H1 (cell line): Measurements from ENCODE around the gene CT45A10. TPM values are rescaled to one million over a fixed set of nuclear protein-coding genes. Genes with fewer than 3 reads are reported as not detected.
"Not testable (repeated sequence)": the region's sequence is repeated elsewhere in the genome, so short reads cannot be mapped to it uniquely, and the experiment has no call there.

Source experiments
- CTCF ChIA-PET: fragments of 300-600 bp; sonication (Branson Sonifier 250); formaldehyde crosslinking; loops from one replicate; lab custom pipeline; 2021; ENCODE audit not compliant: partially characterized antibody; lab: Charles Lee
- POLR2A ChIA-PET: fragments of 300-600 bp; sonication (Branson Sonifier 250); formaldehyde crosslinking; loops from one replicate; lab custom pipeline; 2021; ENCODE audit warnings: inconsistent platforms; ENCODE audit not compliant: partially characterized antibody; lab: Charles Lee
- DNase-seq, 2 experiments: peaks; one replicate each; pipeline versions ENCODE4 v3.0.0 to v3.0.0-alpha.2; 2010 to 2022; ENCODE audit warnings: low spot score in 2 of 2, low read depth in 1 of 2, mixed read lengths in 1 of 2
- FAIRE-seq: peaks from 2 replicates; lab custom pipeline; 2011; peaks lifted over from hg19 to GRCh38; lab: Jason Lieb, UNC
- H2AFZ ChIP-seq: 2 replicates; pipeline ENCODE4 v1.8.1; 2012; ENCODE audit warnings: low read length, inconsistent platforms
- H2AK5ac ChIP-seq: 2 replicates; pipeline ENCODE4 v1.6.1; 2013; ENCODE audit warnings: low read depth, low read length
- H2BK120ac ChIP-seq: replicated peaks from 2 replicates; pipeline ENCODE3; 2013; ENCODE audit warnings: low read depth, low read length, inconsistent platforms
- H2BK12ac ChIP-seq: 2 replicates; pipeline ENCODE4 v1.6.1; 2013; ENCODE audit warnings: low read depth, low read length
- H2BK15ac ChIP-seq: 2 replicates; pipeline ENCODE4 v1.6.1; 2013; ENCODE audit warnings: low read length
- H2BK20ac ChIP-seq: 2 replicates; pipeline ENCODE4 v1.6.1; 2013; ENCODE audit warnings: low read length
- H2BK5ac ChIP-seq: 2 replicates; pipeline ENCODE4 v1.6.1; 2013; ENCODE audit warnings: low read depth, low read length
- H3K14ac ChIP-seq: 2 replicates; pipeline ENCODE4 v1.6.1; 2013; ENCODE audit warnings: inconsistent platforms; ENCODE audit not compliant: insufficient read length
- H3K18ac ChIP-seq: 2 replicates; pipeline ENCODE4 v1.6.1; 2013; ENCODE audit warnings: low read length; ENCODE audit errors: extremely low read depth
- H3K23ac ChIP-seq: 2 replicates; pipeline ENCODE4 v1.6.1; 2013; ENCODE audit warnings: inconsistent platforms; ENCODE audit not compliant: insufficient read length
- H3K23me2 ChIP-seq: 2 replicates; pipeline ENCODE4 v1.6.1; 2013; ENCODE audit warnings: low read depth, low read length
- H3K27ac ChIP-seq: 2 replicates; pipeline ENCODE4 v1.6.1; 2011; ENCODE audit warnings: low read depth, low read length, inconsistent platforms
- H3K27me3 ChIP-seq, 4 experiments: replicated peaks in 1 of 4; 1 replicate in 1 of 4; 2 replicates in 3 of 4; pipeline versions ENCODE4 v1.6.1 to v1.8.1; 2011 to 2013; ENCODE audit warnings: low read length in 3 of 4, mild to moderate bottlenecking in 3 of 4, inconsistent platforms in 2 of 4, mixed read lengths in 2 of 4, moderate library complexity in 1 of 4; ENCODE audit not compliant: control insufficient read depth in 3 of 4, insufficient read depth in 3 of 4; ENCODE audit errors: extremely low read depth in 1 of 4
- H3K36me3 ChIP-seq, 4 experiments: 2 replicates each; pipeline versions ENCODE4 v1.6.1 to v1.8.1; 2011 to 2013; ENCODE audit warnings: mild to moderate bottlenecking in 4 of 4, low read length in 3 of 4, moderate library complexity in 2 of 4, control low read depth in 1 of 4, inconsistent platforms in 1 of 4; ENCODE audit not compliant: insufficient read depth in 4 of 4, control insufficient read depth in 2 of 4
- H3K4ac ChIP-seq: replicated peaks from 2 replicates; pipeline ENCODE3; 2013; ENCODE audit warnings: low read length, low read depth, mixed read lengths, inconsistent platforms; ENCODE audit not compliant: insufficient read length
- H3K4me1 ChIP-seq, 4 experiments: replicated peaks in 1 of 4; 1 replicate in 1 of 4; 2 replicates in 3 of 4; pipeline versions ENCODE4 v1.6.1 to v1.8.1; 2011 to 2013; ENCODE audit warnings: low read length in 3 of 4, inconsistent platforms in 2 of 4, mixed read lengths in 1 of 4; ENCODE audit not compliant: insufficient read depth in 4 of 4, control insufficient read depth in 3 of 4
- H3K4me2 ChIP-seq, 2 experiments: 2 replicates each; pipeline versions ENCODE4 v1.6.1 to v1.8.1; 2011 to 2013; ENCODE audit warnings: low read depth in 2 of 2, low read length in 2 of 2, control low read depth in 1 of 2, inconsistent platforms in 1 of 2, mild to moderate bottlenecking in 1 of 2; ENCODE audit not compliant: insufficient read depth in 1 of 2
- H3K4me3 ChIP-seq, 4 experiments: fragments of 200-600, 300-600 bp in 1 of 4; sonication (generic), shearing (Covaris generic), sonication (Bioruptor Twin) in 1 of 4; 2 replicates each; pipeline versions ENCODE4 v1.5.1 to v1.8.1; 2011 to 2016; ENCODE audit warnings: low read length in 4 of 4, low read depth in 3 of 4, control low read depth in 2 of 4, inconsistent platforms in 2 of 4, mild to moderate bottlenecking in 2 of 4, mixed read lengths in 1 of 4, moderate library complexity in 1 of 4; ENCODE audit not compliant: insufficient read depth in 2 of 4; ENCODE audit errors: extremely low read depth in 1 of 4
- H3K56ac ChIP-seq: replicated peaks from 2 replicates; pipeline ENCODE3; 2013; ENCODE audit warnings: low read depth, mild to moderate bottlenecking, mixed read lengths, low read length, inconsistent platforms; ENCODE audit not compliant: insufficient read length
- H3K79me1 ChIP-seq: 2 replicates; pipeline ENCODE4 v1.6.1; 2013; ENCODE audit warnings: low read depth, low read length, control low read depth
- H3K79me2 ChIP-seq, 2 experiments: 2 replicates each; pipeline versions ENCODE4 v1.6.1 to v1.8.1; 2012 to 2013; ENCODE audit warnings: low read length in 2 of 2, mild to moderate bottlenecking in 2 of 2, inconsistent platforms in 1 of 2; ENCODE audit not compliant: insufficient read depth in 2 of 2, control insufficient read depth in 1 of 2
- H3K9ac ChIP-seq, 4 experiments: replicated peaks in 1 of 4; 1 replicate in 1 of 4; 2 replicates in 3 of 4; pipeline versions ENCODE4 v1.6.1 to v1.8.1; 2011 to 2013; ENCODE audit warnings: low read depth in 3 of 4, low read length in 3 of 4, control low read depth in 2 of 4, mild to moderate bottlenecking in 2 of 4, moderate library complexity in 2 of 4, inconsistent platforms in 1 of 4; ENCODE audit errors: extremely low read depth in 1 of 4
- H3K9me3 ChIP-seq, 2 experiments: 2 replicates each; pipeline versions ENCODE4 v1.6.1 to v1.8.1; 2012 to 2013; ENCODE audit warnings: mild to moderate bottlenecking in 2 of 2, moderate library complexity in 2 of 2, control low read depth in 1 of 2, inconsistent platforms in 1 of 2, low read depth in 1 of 2, low read length in 1 of 2, mixed read lengths in 1 of 2; ENCODE audit not compliant: insufficient read depth in 2 of 2
- H4K20me1 ChIP-seq, 2 experiments: replicated peaks in 1 of 2; 2 replicates each; pipeline versions ENCODE3 to v1.8.1; 2011 to 2013; ENCODE audit warnings: inconsistent platforms in 2 of 2, low read length in 2 of 2, mild to moderate bottlenecking in 1 of 2; ENCODE audit not compliant: insufficient read depth in 2 of 2, control insufficient read depth in 1 of 2
- H4K5ac ChIP-seq: 2 replicates; pipeline ENCODE4 v1.6.1; 2013; ENCODE audit warnings: low read length, low read depth, mixed read lengths, inconsistent platforms; ENCODE audit not compliant: insufficient read length
- H4K8ac ChIP-seq: 2 replicates; pipeline ENCODE4 v1.8.0; 2013; ENCODE audit warnings: mild to moderate bottlenecking, moderate library complexity, low read length, inconsistent platforms; ENCODE audit not compliant: insufficient read depth; ENCODE audit errors: extremely low read depth
- H4K91ac ChIP-seq: replicated peaks from 2 replicates; pipeline ENCODE3; 2013; ENCODE audit warnings: low read length, mixed read lengths, inconsistent platforms; ENCODE audit not compliant: insufficient read length
- WGBS, 2 experiments: shearing (Covaris generic) in 1 of 2; methylation state at CpG; one replicate each; pipeline versions ENCODE4 v1.1.6 to v1.1.7; 2013 to 2015; ENCODE audit warnings: low lambda C conversion rate in 2 of 2, mixed read lengths in 2 of 2, inconsistent platforms in 1 of 2, low coverage in 1 of 2, missing lambda C conversion rate in 1 of 2; ENCODE audit not compliant: insufficient replicate concordance in 2 of 2, insufficient coverage in 1 of 2, insufficient read length in 1 of 2; ENCODE audit errors: extremely low coverage in 1 of 2, missing lambda C conversion rate in 1 of 2; 5-methylcytosine and 5-hydroxymethylcytosine counted together
- polyA plus RNA-seq, 7 experiments: library from polyadenylated mRNA; depleted of rRNA in 3 of 7; stranded (reverse) in 5 of 7; unstranded in 2 of 7; fragments of >200 nt in 5 of 7; fragments of 200-250 nt in 2 of 7; gene quantifications; 1 replicate in 5 of 7; 2 replicates in 1 of 7; 4 replicates in 1 of 7; pipeline versions ENCODE4 v1.2.1 to v1.2.3, GENCODE V29; 2011 to 2013; ENCODE audit warnings: missing spikeins in 2 of 7, mixed read lengths in 2 of 7
- total RNA-seq: library from RNA; stranded (reverse); fragmentation: NEBNext Ultra II Directional; extraction: Animal tissue kit (Norgen Biotek cat#: 25700); gene quantifications from 2 replicates; pipeline ENCODE4 v1.2.1, GENCODE V29; 2021

CT45A10 gene
- total and polyA plus RNA-seq, 2 of the 8 experiments (the other 6 are each of a cell fraction or from before 2014, with no cell fraction given): not detected

DNA sequence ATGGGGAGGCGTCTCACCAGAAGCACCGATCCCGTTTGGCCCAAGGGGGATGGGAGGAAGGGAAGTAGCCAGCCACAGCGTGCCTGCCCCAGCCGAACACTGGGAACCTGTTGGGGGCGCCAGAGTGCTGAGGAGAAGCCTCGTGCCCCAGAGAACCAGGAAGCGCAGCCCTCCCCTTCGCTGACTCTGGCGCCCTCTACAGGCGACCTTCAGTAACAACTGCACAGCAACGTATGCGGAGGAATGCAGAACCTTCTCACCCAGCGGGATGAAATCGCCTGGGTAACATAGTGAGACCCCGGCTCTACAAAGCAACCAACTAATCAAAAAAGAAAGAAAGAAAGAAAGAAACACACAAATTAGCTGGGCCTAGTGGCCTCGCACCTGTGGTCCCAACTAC, 56.1 kb downstream of the CT45A10 start, which contains the start of gene CT45A7:
Gene CT45A7 (minus strand): TSS at position 101 of the 400 bp plus-strand sequence. CDS start 3,747 bp downstream, outside the sequence.
- H2BK5ac ChIP-seq, FAIRE-seq, DNase-seq, H2AK5ac ChIP-seq, H3K56ac ChIP-seq, H3K27ac ChIP-seq, H4K91ac ChIP-seq, H3K9me3 ChIP-seq, H3K23me2 ChIP-seq, H3K79me2 ChIP-seq, H3K4me3 ChIP-seq, H3K9ac ChIP-seq, H3K4me2 ChIP-seq, H4K20me1 ChIP-seq, H2BK20ac ChIP-seq, H3K79me1 ChIP-seq, H3K4ac ChIP-seq, H4K8ac ChIP-seq, POLR2A ChIA-PET, H2BK15ac ChIP-seq, CTCF ChIA-PET, H3K27me3 ChIP-seq, H3K18ac ChIP-seq, H2BK120ac ChIP-seq, H2AFZ ChIP-seq, H3K23ac ChIP-seq, H3K14ac ChIP-seq, H3K36me3 ChIP-seq, H2BK12ac ChIP-seq, H4K5ac ChIP-seq, H3K4me1 ChIP-seq: not testable (repeated sequence)
- WGBS, 2 experiments: no CpG with 5 or more reads among the region's 17 CpGs

Other genes with a start within 250 kb of the CT45A10 start
- gene CT45A1, start 179.8 kb downstream of the CT45A10 start, total RNA-seq: not detected in 2 replicates
- not detected in 2 replicates for gene CT45A1, start 179.8 kb downstream of the CT45A10 start, polyA plus RNA-seq (2011; rRNA removed)
- gene CT45A3, start 125.3 kb downstream of the CT45A10 start, total RNA-seq: not detected in 2 replicates
- gene CT45A3, start 125.3 kb downstream of the CT45A10 start, polyA plus RNA-seq (2011; rRNA removed): not detected in 2 replicates
- not detected in 2 replicates for gene CT45A5, start 107.9 kb downstream of the CT45A10 start, total RNA-seq
- not detected in 2 replicates for gene CT45A5, start 107.9 kb downstream of the CT45A10 start, polyA plus RNA-seq (2011; rRNA removed)
- not detected in 2 replicates for gene CT45A6, start 90.7 kb downstream of the CT45A10 start, total RNA-seq
- gene CT45A6, start 90.7 kb downstream of the CT45A10 start, polyA plus RNA-seq (2011; rRNA removed): not detected in 2 replicates
- gene CT45A2, start 73.4 kb downstream of the CT45A10 start, total RNA-seq: not detected in 2 replicates
- not detected in 2 replicates for gene CT45A2, start 73.4 kb downstream of the CT45A10 start, polyA plus RNA-seq (2011; rRNA removed)
- not detected in 2 replicates for gene CT45A7, start 56.2 kb downstream of the CT45A10 start, total RNA-seq
- gene CT45A7, start 56.2 kb downstream of the CT45A10 start, polyA plus RNA-seq (2011; rRNA removed): not detected in 2 replicates
- gene CT45A8, start 38.9 kb downstream of the CT45A10 start, total RNA-seq: not detected in 2 replicates
- gene CT45A8, start 38.9 kb downstream of the CT45A10 start, polyA plus RNA-seq (2011; rRNA removed): not detected in 2 replicates
- not detected in 2 replicates for gene CT45A9, start 21.6 kb downstream of the CT45A10 start, total RNA-seq
- gene CT45A9, start 21.6 kb downstream of the CT45A10 start, polyA plus RNA-seq (2011; rRNA removed): not detected in 2 replicates
- gene SAGE1, start 272 bp upstream of the CT45A10 start, total RNA-seq: not detected in 2 replicates
- gene SAGE1, start 272 bp upstream of the CT45A10 start, polyA plus RNA-seq (2011; rRNA removed): not detected in 2 replicates
- 19.1 and 20.5 TPM in 2 replicates for gene MMGT1, start 80.5 kb upstream of the CT45A10 start, total RNA-seq
- 6.3 and 10.0 TPM in 2 replicates for gene MMGT1, start 80.5 kb upstream of the CT45A10 start, polyA plus RNA-seq (2011; rRNA removed)
- gene SLC9A6, start 92.0 kb upstream of the CT45A10 start, total RNA-seq: 12.2 and 14.1 TPM in 2 replicates
- 5.6 and 8.0 TPM in 2 replicates for gene SLC9A6, start 92.0 kb upstream of the CT45A10 start, polyA plus RNA-seq (2011; rRNA removed)